ENCODE measurements around the gene GNLY.

- TF ChIP-seq CTCF (IDR thresholded peaks at IDR 0.05) (no peak), POLR2A (IDR thresholded peaks at IDR 0.05) (no peak), EP300 (IDR thresholded peaks at IDR 0.05) (no peak)
These were observed 40.9 kb downstream of the GNLY start for GRCh38 chr2:85734942-85735608.
